PC-9 (cell line): ENCODE measurements around the gene CFAP20DC. TPM values are rescaled to one million over a fixed set of nuclear protein-coding genes. Genes with fewer than 3 reads are reported as not detected.
"Not testable (repeated sequence)": the region's sequence is repeated elsewhere in the genome, so short reads cannot be mapped to it uniquely, and the experiment has no call there.

Source experiments
- BruUV-seq: library from RNA; stranded (reverse); fragments of 400-500 nt; replicated peaks from 2 replicates; lab custom pipeline; 2021; lab: Mats Ljungman, UMichigan
- CTCF ChIA-PET: fragments of 300-600 bp; sonication (Branson Sonifier 250); formaldehyde crosslinking; loops from one replicate; lab custom pipeline; 2022; ENCODE audit warnings: antibody characterized with exemption; lab: Charles Lee
- POLR2A ChIA-PET: fragments of 300-600 bp; sonication (Branson Sonifier 250); formaldehyde crosslinking; loops from one replicate; lab custom pipeline; 2022; ENCODE audit warnings: antibody characterized with exemption; ENCODE audit not compliant: unreplicated experiment; lab: Charles Lee
- DNase-seq, 2 experiments: peaks; one replicate each; pipeline versions ENCODE4 v3.0.0 to v3.0.0-alpha.2; 2015 to 2022; ENCODE audit warnings: mixed read lengths in 1 of 2
- H2AFZ ChIP-seq: fragments of 200-600 bp; sonication (generic); 2 replicates; pipeline ENCODE4 v1.8.1; 2017; ENCODE audit warnings: antibody characterized with exemption
- H3F3A ChIP-seq: fragments of 200-600 bp; sonication (generic); 2 replicates; pipeline ENCODE4 v1.8.1; 2017; ENCODE audit warnings: antibody characterized with exemption, mild to moderate bottlenecking, low read depth; ENCODE audit not compliant: insufficient read depth
- H3K27ac ChIP-seq: fragments of 200-600 bp; sonication (generic); 2 replicates; pipeline ENCODE4 v1.6.1; 2016; ENCODE audit warnings: mixed run types
- H3K27me3 ChIP-seq: fragments of 200-600 bp; sonication (generic); 2 replicates; pipeline ENCODE4 v1.6.1; 2016; ENCODE audit warnings: low read depth, mixed run types; ENCODE audit not compliant: insufficient read depth
- H3K36me3 ChIP-seq: fragments of 200-600 bp; sonication (generic); 2 replicates; pipeline ENCODE4 v1.6.1; 2016; ENCODE audit warnings: low read depth, mixed run types
- H3K4me1 ChIP-seq: fragments of 200-600 bp; sonication (generic); replicated peaks from 2 replicates; pipeline ENCODE4 v1.6.1; 2016; ENCODE audit warnings: mixed run types; ENCODE audit not compliant: insufficient read depth
- H3K4me2 ChIP-seq: fragments of 200-600 bp; sonication (generic); 2 replicates; pipeline ENCODE4 v1.6.1; 2017; ENCODE audit warnings: mixed run types
- H3K4me3 ChIP-seq: fragments of 200-600 bp; sonication (generic); 2 replicates; pipeline ENCODE4 v1.6.1; 2016; ENCODE audit warnings: mixed run types
- H3K79me2 ChIP-seq: fragments of 200-600 bp; sonication (generic); 2 replicates; pipeline ENCODE4 v1.6.1; 2017; ENCODE audit warnings: low read depth, mixed run types
- H3K9me2 ChIP-seq: fragments of 200-600 bp; sonication (generic); 2 replicates; pipeline ENCODE4 v1.8.1; 2017; ENCODE audit warnings: mild to moderate bottlenecking; ENCODE audit not compliant: insufficient read depth
- H3K9me3 ChIP-seq: fragments of 200-600 bp; sonication (generic); 2 replicates; pipeline ENCODE4 v1.8.1; 2016; ENCODE audit warnings: low read depth; ENCODE audit not compliant: insufficient read depth
- H4K20me1 ChIP-seq: fragments of 200-600 bp; sonication (generic); 2 replicates; pipeline ENCODE4 v1.8.1; 2017; ENCODE audit not compliant: insufficient read depth
- CTCF ChIP-seq: fragments of 200-600 bp; sonication (generic); conservative IDR thresholded peaks from 2 replicates; pipeline ENCODE4 v1.6.1; 2017; ENCODE audit warnings: mixed run types, antibody characterized with exemption, mild to moderate bottlenecking, moderate library complexity
- EZH2 ChIP-seq: fragments of 200-600 bp; sonication (generic); IDR thresholded peaks from 2 replicates; pipeline ENCODE4 v1.8.0; 2017; ENCODE audit warnings: antibody characterized with exemption, low read depth
- intact Hi-C: fragments of 100-400 bp; cut with micrococcal nuclease; formaldehyde crosslinking; loops from one replicate; pipeline ENCODE4 v1.10.0; 2022; ENCODE audit not compliant: unreplicated experiment
- total RNA-seq: library from RNA; stranded (reverse); gene quantifications from 2 replicates; pipeline ENCODE4 v1.2.3, GENCODE V29; 2021

CFAP20DC gene
- total RNA-seq, 1 experiment from 2014 or later = 6.7 TPM

- Histone ChIP-seq H3K4me1 (no peaks in the 10 kb centered on the region), H3K36me3 (no peaks in the 10 kb centered on the region), H3K9me3 (no peaks in the 10 kb centered on the region), H2AFZ (no peak overlapping the region), H3K4me2 (no peak overlapping the region), H3F3A (no peaks in the 10 kb centered on the region), H3K27ac (no peak overlapping the region), H3K27me3 (no peaks in the 10 kb centered on the region), H3K79me2 (no peaks in the 10 kb centered on the region), H3K9me2 (no peaks in the 10 kb centered on the region), H4K20me1 (no peaks in the 10 kb centered on the region), H3K4me3 (no peak overlapping the region)
- no peak for DNase-seq
- POLR2A ChIA-PET = no interaction called here
- intact Hi-C loops = no loop called here
- TF ChIP-seq EZH2 (no peak), CTCF (no peak)
- BruUV-seq = no TSS peak
- CTCF ChIA-PET = interaction anchor here (0.6 kb wide), 1 partner anchor 424 kb away, joined by 3 read pairs; no protein-coding TSS in a partner anchor
Observed at GRCh38 chr3:59064276-59064675, 14.5 kb upstream of the CFAP20DC start.

- H3K9me3 ChIP-seq = no peaks in the 10 kb centered on the region
- H4K20me1 ChIP-seq = no peaks in the 10 kb centered on the region
- no peaks in the 10 kb centered on the region for H3F3A ChIP-seq
- DNase-seq = no peak
- H3K4me3 ChIP-seq = no peak overlapping the region
- no peaks in the 10 kb centered on the region for H3K27me3 ChIP-seq
- no peak for TF ChIP-seq EZH2
- no peak for TF ChIP-seq CTCF
- H3K4me1 ChIP-seq = no peaks in the 10 kb centered on the region
- H3K9me2 ChIP-seq = no peaks in the 10 kb centered on the region
- H3K4me2 ChIP-seq = no peak overlapping the region
- POLR2A ChIA-PET = no interaction called here
- no peaks in the 10 kb centered on the region for H3K79me2 ChIP-seq
- BruUV-seq = no TSS peak
- H3K36me3 ChIP-seq = no peaks in the 10 kb centered on the region
- intact Hi-C loops = loop anchor here (10.0 kb wide), 1 partner anchor 232 kb away; no protein-coding TSS in a partner anchor
- H3K27ac ChIP-seq = no peak overlapping the region
- CTCF ChIA-PET = interaction anchor here (0.6 kb wide), 1 partner anchor 483 kb away, joined by 3 read pairs; no protein-coding TSS in a partner anchor
- H2AFZ ChIP-seq = no peak overlapping the region
Observed at GRCh38 chr3:59056706-59057105, 6.9 kb upstream of the CFAP20DC start.

DNA sequence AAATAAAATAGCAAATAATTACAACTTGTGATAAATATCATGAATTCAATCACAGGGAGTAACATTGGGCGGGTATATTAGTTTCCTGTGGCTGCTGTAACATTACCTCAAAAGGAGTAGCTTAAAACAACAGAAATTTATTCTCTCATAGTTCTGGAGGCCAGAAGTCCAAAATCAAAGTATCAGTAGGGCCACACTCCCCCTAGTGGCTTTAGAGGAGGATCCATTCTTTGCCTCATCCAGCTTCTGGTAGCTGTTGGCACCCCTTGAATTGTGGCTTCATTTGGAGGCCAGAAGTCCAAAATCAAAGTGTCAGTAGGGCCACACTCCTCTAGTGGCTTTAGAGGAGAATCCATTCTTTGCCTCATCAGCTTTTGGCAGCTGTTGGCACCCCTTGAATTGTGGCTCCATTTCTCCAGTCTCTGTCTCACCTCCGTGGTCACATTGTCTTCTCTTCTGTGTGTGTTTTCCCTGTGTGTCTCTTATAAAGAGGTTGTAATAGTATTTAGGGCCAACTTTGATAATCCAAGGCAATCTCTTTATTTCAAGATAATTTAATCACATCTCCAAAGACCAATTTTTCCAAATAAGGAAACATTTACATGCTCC, 3.1 kb upstream of the CFAP20DC start:
- H3K27me3 ChIP-seq = no peaks in the 10 kb centered on the region
- H3K4me1 ChIP-seq = peaks cover 15% of the 10 kb centered on the region; the same call in 1 of the 2 replicates
- no TSS peak for BruUV-seq
- no peaks in the 10 kb centered on the region for H3K36me3 ChIP-seq
- ChIA-PET CTCF (interaction anchor here (0.7 to 1.1 kb wide), 2 partner anchors 56 to 549 kb away, joined by 3 read pairs; no protein-coding TSS in a partner anchor), POLR2A (interaction anchor here (0.6 kb wide), 1 partner anchor 58 kb away, joined by 4 read pairs; no protein-coding TSS in a partner anchor)
- H3K4me3 ChIP-seq = no peak overlapping the region
- H3K9me3 ChIP-seq = no peaks in the 10 kb centered on the region
- DNase-seq = no peak
- intact Hi-C loops = loop anchor here (2.0 to 10.0 kb wide), 3 partner anchors 58 to 411 kb away; no protein-coding TSS in a partner anchor
- no peak overlapping the region for H3K4me2 ChIP-seq
- no peaks in the 10 kb centered on the region for H4K20me1 ChIP-seq
- H3K79me2 ChIP-seq = no peaks in the 10 kb centered on the region
- no peak overlapping the region for H2AFZ ChIP-seq
- TF ChIP-seq EZH2 = no peak
- peak; percentile 79 for TF ChIP-seq CTCF
- H3F3A ChIP-seq = no peaks in the 10 kb centered on the region
- H3K9me2 ChIP-seq = no peaks in the 10 kb centered on the region
- H3K27ac ChIP-seq = no peak overlapping the region

DNA sequence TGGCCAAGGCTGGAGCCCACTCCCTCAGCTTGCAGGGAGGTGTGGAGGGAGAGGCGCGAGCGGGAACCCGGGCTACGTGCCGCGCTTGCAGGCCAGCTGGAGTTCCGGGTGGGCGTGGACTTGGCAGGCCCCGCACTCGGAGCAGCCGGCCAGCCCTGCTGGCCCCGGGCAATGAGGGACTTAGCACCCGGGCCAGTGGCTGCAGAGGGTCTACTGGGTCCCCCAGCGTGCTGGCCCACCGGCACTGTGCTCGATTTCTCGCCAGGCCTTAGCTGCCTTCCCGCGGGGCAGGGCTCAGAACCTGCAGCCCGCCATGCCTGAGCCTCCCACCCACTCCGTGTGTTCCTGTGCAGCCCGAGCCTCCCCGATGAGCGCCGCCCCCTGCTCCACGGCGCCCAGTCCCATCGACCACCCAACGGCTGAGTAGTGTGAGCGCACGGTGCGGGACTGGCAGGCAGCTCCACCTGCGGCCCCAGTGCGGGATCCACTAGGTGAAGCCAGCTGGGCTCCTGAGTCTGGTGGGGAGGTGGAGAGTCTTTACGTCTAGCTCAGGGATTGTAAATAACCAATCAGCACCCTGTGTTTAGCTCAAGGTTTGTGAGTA, 1.1 kb upstream of the CFAP20DC start:
- H3K4me2 ChIP-seq, POLR2A ChIA-PET, CTCF ChIA-PET, H3F3A ChIP-seq, H3K36me3 ChIP-seq, H3K4me3 ChIP-seq, BruUV-seq, DNase-seq, H3K27ac ChIP-seq, H2AFZ ChIP-seq, H3K27me3 ChIP-seq, H3K79me2 ChIP-seq, H4K20me1 ChIP-seq, H3K9me3 ChIP-seq, H3K9me2 ChIP-seq: not testable (repeated sequence)
- peaks cover 31% of the 10 kb centered on the region for H3K4me1 ChIP-seq
- intact Hi-C loops = loop anchor here (2.0 to 10.0 kb wide), 3 partner anchors 226 to 490 kb away; no protein-coding TSS in a partner anchor
